Stimulated activated naive CD8-positive, alpha-beta T cell treated with anti-CD3 and anti-CD28 coated beads, Interleukin-15, amount 100 ng/mL, for 72 hours (primary cell): ENCODE measurements around the gene PRPH.
"Not testable (repeated sequence)": the region's sequence is repeated elsewhere in the genome, so short reads cannot be mapped to it uniquely, and the experiment has no call there.

Experiments used
- ATAC-seq: fragments of 150-1000 bp; cut with Tn5 transposase; 2 replicates; pipeline ENCODE4 v1.10.0; 2021; ENCODE audit warnings: mild to moderate bottlenecking, moderate library complexity
- DNase-seq, 2 donors: peaks; one replicate each; pipeline ENCODE4 v3.0.0; 2021 to 2022
- H3K27ac Mint-ChIP-seq, 2 donors: one replicate each; pipeline ENCODE4 v1.8.0; 2022; ENCODE audit warnings: mild to moderate bottlenecking in 2 of 2, mixed read lengths in 2 of 2, moderate library complexity in 2 of 2
- H3K27me3 Mint-ChIP-seq: one replicate; pipeline ENCODE4 v1.8.0; 2022; ENCODE audit warnings: mixed read lengths
- H3K4me1 Mint-ChIP-seq: one replicate; pipeline ENCODE4 v1.8.0; 2022; ENCODE audit warnings: mild to moderate bottlenecking, mixed read lengths
- H3K4me3 Mint-ChIP-seq, 2 donors: one replicate each; pipeline ENCODE4 v1.8.0; 2022; ENCODE audit warnings: mild to moderate bottlenecking in 2 of 2, mixed read lengths in 2 of 2, moderate library complexity in 1 of 2
- H3K9me3 Mint-ChIP-seq, 2 donors: one replicate each; pipeline ENCODE4 v1.8.0; 2022; ENCODE audit warnings: mixed read lengths in 2 of 2

Gene PRPH

DNA sequence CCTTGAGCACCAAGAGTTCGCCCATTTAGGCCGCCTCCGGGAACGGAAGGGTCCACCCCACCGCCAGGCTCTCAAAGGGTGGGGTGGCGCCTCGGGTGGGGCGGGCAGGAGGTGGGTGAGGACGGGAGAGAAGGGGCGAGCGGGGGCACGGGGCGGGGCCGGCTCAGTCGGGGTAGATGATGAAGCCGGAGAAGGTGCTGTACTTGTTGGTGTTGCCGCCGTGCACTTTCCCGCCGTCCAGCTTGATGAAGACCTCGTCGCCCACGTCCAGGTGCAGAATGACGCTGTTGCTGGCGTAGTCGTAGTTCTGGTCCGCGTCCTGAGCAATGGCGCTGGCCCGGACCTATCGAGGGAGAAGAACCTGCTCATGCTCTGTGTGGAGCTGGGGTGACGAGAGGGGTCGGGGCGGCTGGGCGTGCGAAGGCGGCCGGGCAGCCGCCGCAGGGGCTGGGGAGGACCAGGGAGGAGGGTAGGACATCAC, 38.0 kb downstream of the PRPH start:
- Mint-ChIP-seq H3K27ac (no peak overlapping the region), H3K9me3 (no peaks in the 10 kb centered on the region), H3K27me3 (peaks cover 69% of the 10 kb centered on the region), H3K4me1 (peaks cover 35% of the 10 kb centered on the region), H3K4me3 (peak overlapping the region; percentile 9 to 72)
- no peak for DNase-seq
- peak; percentile 6 for ATAC-seq

- not testable (repeated sequence) for DNase-seq, H3K9me3 Mint-ChIP-seq, H3K27ac Mint-ChIP-seq, ATAC-seq, H3K4me3 Mint-ChIP-seq
- Mint-ChIP-seq H3K4me1 (peaks cover 36% of the 10 kb centered on the region), H3K27me3 (peaks cover 78% of the 10 kb centered on the region)
Measured at GRCh38 chr12:49333778-49334177, 38.8 kb downstream of the PRPH start.

GRCh38 chr12:49334226-49334625, 39.3 kb downstream of the PRPH start:
- no peak overlapping the region for H3K4me3 Mint-ChIP-seq
- no peak for ATAC-seq
- DNase-seq, result no peak
- H3K9me3 Mint-ChIP-seq, result no peaks in the 10 kb centered on the region
- H3K4me1 Mint-ChIP-seq, result peaks cover 36% of the 10 kb centered on the region
- no peak overlapping the region for H3K27ac Mint-ChIP-seq
- peaks cover 82% of the 10 kb centered on the region for H3K27me3 Mint-ChIP-seq

DNA sequence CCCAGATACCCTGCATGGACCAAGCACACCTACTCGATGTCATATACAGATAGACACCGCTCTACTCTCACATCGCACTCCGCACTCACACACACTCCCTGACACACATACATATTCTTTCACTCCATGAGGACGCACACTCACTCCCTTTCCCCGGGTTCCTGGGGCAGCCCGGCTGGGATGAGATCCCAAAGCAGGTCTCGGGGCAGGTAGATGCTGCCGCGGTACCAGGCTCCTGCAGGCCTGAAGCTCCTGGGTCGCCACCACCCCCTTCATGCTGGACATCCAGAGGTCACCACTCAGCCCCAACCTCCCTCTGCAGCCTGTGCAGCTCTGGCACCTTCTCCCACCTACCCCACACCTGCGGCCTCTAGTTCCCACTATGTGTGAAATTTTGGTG, 39.7 kb downstream of the PRPH start:
- Mint-ChIP-seq H3K9me3 (no peaks in the 10 kb centered on the region), H3K27me3 (peaks cover 87% of the 10 kb centered on the region), H3K4me1 (peaks cover 36% of the 10 kb centered on the region), H3K27ac (no peak overlapping the region), H3K4me3 (no peak overlapping the region)
- no peak for DNase-seq
- no peak for ATAC-seq

- no peak for DNase-seq
- H3K27me3 Mint-ChIP-seq, result peaks cover 93% of the 10 kb centered on the region
- no peaks in the 10 kb centered on the region for H3K9me3 Mint-ChIP-seq
- no peak overlapping the region for H3K4me3 Mint-ChIP-seq
- ATAC-seq, result no peak
- peaks cover 36% of the 10 kb centered on the region for H3K4me1 Mint-ChIP-seq
- H3K27ac Mint-ChIP-seq, result no peak overlapping the region
Measured at GRCh38 chr12:49335118-49335954, 40.4 kb downstream of the PRPH start.

- DNase-seq (peak in 1 of 2 donors; percentile 21), ATAC-seq (no peak)
- Mint-ChIP-seq H3K4me1 (peaks cover 36% of the 10 kb centered on the region), H3K27ac (no peak overlapping the region), H3K9me3 (no peaks in the 10 kb centered on the region), H3K4me3 (no peak overlapping the region), H3K27me3 (peaks cover 96% of the 10 kb centered on the region)
Measured at GRCh38 chr12:49335955-49336644, 41.2 kb downstream of the PRPH start.

GRCh38 chr12:49336645-49337584, 42.0 kb downstream of the PRPH start, which contains the start of gene C1QL4:
Gene C1QL4 (minus strand): TSS chr12:49337188. CDS start chr12:49336477, 711 bp downstream.
- ATAC-seq (peak; percentile 76), DNase-seq (peak; percentile 85 to 87)
- Mint-ChIP-seq H3K9me3 (no peaks in the 10 kb centered on the region), H3K27ac (no peak within 1 kb of the TSS), H3K4me1 (peaks cover 36% of the 10 kb centered on the region), H3K27me3 (peaks cover 96% of the 10 kb centered on the region), H3K4me3 (peak within 1 kb of the TSS; percentile 63 to 70)

DNA sequence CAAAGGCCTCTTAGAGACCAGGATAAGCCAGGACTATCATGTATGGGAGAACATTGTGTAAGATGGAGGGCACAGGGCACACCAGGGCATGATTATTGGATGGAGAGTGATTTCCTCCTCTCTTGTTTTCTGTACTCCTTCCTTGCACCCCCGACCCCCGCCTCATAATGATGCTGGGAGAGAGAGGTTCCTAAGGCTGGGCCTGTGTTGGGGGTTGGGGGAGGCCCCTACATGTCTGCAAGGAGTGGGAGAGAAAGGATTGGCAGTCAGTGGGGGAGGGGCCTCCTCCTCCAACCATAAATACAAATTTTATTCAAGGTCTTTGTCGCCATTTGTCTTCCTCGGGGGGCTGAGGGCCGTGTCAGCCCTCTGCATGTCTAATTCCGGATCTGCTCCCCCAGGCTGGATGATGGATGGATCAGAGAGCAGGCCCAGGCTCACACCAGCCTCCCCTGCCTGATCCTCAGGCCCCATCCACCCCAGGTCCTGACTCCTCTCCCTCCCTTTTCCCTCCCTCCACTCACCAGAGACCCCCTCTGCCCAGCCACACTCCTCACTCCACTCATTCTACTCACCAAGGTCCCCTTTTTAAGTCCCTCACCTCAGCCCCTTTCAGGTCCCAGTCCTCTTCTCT, 44.0 kb downstream of the PRPH start:
- Mint-ChIP-seq H3K9me3 (no peaks in the 10 kb centered on the region), H3K27me3 (peaks cover 99% of the 10 kb centered on the region), H3K27ac (no peak overlapping the region), H3K4me3 (no peak overlapping the region), H3K4me1 (peaks cover 39% of the 10 kb centered on the region)
- ATAC-seq, result no peak
- DNase-seq, result no peak

DNA sequence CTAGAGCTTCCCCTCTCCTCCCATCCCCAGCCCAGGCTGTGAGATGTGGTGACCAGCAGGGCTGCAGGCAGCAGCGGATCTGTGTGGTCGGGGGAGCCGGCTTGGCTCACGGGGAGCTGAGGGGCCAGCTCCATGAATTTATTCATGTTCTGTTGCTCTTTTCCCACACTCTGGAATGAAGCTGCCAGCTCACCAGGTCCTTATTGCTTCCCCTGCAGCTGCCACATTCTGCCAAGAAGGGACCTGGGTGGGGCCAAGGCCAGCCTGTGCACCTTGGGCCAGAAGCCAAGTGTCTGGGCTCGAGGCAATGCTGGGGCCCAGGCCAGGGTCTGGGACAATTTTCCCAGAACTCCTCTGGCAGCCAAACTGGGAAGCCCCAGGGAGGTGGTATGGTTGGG, 44.5 kb downstream of the PRPH start:
- H3K4me1 Mint-ChIP-seq, result peaks cover 43% of the 10 kb centered on the region
- H3K27ac Mint-ChIP-seq, result no peak overlapping the region
- no peak for DNase-seq
- no peaks in the 10 kb centered on the region for H3K9me3 Mint-ChIP-seq
- ATAC-seq, result no peak
- H3K4me3 Mint-ChIP-seq, result no peak overlapping the region
- peaks cover 99% of the 10 kb centered on the region for H3K27me3 Mint-ChIP-seq

DNA sequence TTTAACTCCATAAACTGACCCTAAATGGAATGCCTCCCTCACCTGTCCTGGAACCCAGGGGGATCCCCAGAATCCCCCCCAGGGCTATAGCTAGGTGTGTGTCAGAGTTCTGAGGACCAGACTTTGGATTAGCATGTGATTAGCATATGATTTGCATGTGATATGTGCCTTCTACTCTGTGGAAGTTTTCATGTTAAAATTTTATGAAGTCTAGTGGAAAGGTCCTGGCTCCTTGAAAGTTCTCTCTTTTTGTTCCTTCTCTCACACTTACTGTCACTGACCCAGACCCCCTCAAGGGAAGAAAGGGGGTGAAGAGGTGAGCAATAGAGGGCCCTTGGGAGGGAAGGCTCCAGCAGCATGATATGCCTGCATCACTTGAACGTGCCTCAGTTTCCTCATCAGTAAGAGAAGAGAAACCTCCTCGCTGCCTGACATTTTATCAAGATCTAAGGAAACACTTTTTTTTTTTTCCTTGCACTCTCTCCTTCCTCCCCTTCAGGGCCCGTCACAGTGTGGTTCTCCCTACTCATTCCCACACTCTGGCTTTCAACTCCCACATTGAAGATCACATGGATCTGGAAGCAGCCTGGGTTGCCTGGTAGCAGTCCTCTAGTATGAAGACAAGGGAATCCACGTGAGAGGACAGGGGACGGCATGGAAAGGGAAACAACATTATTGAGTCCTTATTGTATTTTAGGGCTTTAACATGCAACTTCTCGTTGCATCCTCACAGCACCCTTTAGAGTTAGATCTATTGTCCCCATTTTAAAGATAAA, 45.3 kb downstream of the PRPH start:
- Mint-ChIP-seq H3K27ac (no peak overlapping the region), H3K9me3 (no peaks in the 10 kb centered on the region), H3K27me3 (peaks cover 99% of the 10 kb centered on the region), H3K4me3 (no peak overlapping the region), H3K4me1 (peaks cover 42% of the 10 kb centered on the region)
- no peak for DNase-seq
- ATAC-seq, result no peak

DNA sequence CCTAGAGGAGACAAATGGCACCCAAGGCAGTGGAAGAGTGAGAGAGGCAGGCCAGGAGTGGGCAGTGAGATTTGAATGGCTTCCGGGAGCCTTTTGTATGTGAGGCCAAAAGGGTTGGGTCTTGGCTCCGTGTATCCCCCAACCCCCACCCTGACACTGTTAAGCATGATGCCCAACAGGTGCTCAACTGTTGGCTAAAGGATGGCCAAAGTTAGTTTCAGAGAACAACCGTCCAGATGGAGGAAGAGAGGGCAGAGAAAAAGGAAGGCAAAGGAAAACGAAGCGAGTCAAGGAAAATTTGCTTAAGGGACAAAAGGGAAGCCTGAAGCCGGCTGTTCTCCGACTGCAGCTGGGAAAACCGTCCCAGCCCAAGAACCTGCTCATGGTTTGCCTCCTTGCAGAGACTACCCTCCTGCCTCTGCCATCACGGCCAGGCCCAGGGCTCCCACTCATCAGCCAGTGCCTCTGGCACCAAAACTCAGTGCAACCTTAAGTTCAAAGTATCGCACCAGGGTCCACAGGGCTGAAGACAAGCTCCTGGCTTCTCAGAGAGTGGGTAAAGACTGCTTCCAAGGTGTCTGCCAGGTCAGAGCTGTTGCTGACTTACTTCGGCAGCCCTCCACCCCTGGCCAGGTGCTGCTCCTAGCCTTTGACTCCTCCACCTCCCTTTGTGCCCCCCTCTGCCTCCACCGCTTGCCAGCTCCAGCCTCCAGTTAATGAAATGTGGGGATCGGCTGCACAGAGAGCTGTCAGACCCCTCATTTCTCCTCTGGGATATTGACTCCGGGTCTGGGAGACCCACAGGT, 46.2 kb downstream of the PRPH start:
- H3K4me3 Mint-ChIP-seq, result no peak overlapping the region
- H3K27ac Mint-ChIP-seq, result no peak overlapping the region
- H3K9me3 Mint-ChIP-seq, result no peaks in the 10 kb centered on the region
- peaks cover 46% of the 10 kb centered on the region for H3K4me1 Mint-ChIP-seq
- ATAC-seq (no peak), DNase-seq (peak in 1 of 2 donors; percentile 26)
- H3K27me3 Mint-ChIP-seq, result peaks cover 100% of the 10 kb centered on the region

GRCh38 chr12:49341777-49342065, 46.8 kb downstream of the PRPH start:
- DNase-seq (peak in 1 of 2 donors; percentile 8), ATAC-seq (no peak)
- H3K4me1 Mint-ChIP-seq, result peaks cover 48% of the 10 kb centered on the region
- H3K4me3 Mint-ChIP-seq, result peak overlapping the region in 1 of 2 donors; percentile 17
- H3K27me3 Mint-ChIP-seq, result peaks cover 100% of the 10 kb centered on the region
- no peaks in the 10 kb centered on the region for H3K9me3 Mint-ChIP-seq
- no peak overlapping the region for H3K27ac Mint-ChIP-seq

- H3K27ac Mint-ChIP-seq, result peak overlapping the region in 1 of 2 donors; percentile 50
- H3K27me3 Mint-ChIP-seq, result peaks cover 100% of the 10 kb centered on the region
- no peaks in the 10 kb centered on the region for H3K9me3 Mint-ChIP-seq
- peak overlapping the region; percentile 56 to 68 for H3K4me3 Mint-ChIP-seq
- peak; percentile 88 for ATAC-seq
- DNase-seq, result peak; percentile 86 to 90
- peaks cover 48% of the 10 kb centered on the region for H3K4me1 Mint-ChIP-seq
Measured at GRCh38 chr12:49342066-49342913, 47.3 kb downstream of the PRPH start.
